Stimulated activated CD8-positive, alpha-beta memory T cell treated with anti-CD3 and anti-CD28 coated beads, Interleukin-15, amount 100 ng/mL, for 4 hours (primary cell): ENCODE results near the gene SYT8.

Source experiments
- DNase-seq, 2 donors: peaks; one replicate each; pipeline ENCODE4 v3.0.0-alpha.2; 2020; ENCODE audit warnings: low read depth in 2 of 2

SYT8 gene

DNA sequence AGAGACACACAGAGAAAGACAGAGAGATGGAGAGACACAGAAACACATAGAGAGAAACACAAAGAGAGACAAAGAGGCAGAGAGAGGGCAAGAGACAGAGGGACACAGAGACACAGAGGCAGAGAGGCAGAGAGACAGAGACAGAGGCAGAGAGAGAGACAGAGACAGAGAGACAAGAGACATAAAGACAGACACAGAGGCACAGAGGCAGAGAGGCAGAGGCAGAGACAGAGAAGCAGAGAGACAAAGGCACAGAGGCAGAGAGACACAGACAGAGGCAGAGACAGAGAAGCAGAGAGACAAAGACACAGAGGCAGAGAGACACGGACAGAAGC, 10.3 kb downstream of the SYT8 start:
- DNase-seq: no peak

DNA sequence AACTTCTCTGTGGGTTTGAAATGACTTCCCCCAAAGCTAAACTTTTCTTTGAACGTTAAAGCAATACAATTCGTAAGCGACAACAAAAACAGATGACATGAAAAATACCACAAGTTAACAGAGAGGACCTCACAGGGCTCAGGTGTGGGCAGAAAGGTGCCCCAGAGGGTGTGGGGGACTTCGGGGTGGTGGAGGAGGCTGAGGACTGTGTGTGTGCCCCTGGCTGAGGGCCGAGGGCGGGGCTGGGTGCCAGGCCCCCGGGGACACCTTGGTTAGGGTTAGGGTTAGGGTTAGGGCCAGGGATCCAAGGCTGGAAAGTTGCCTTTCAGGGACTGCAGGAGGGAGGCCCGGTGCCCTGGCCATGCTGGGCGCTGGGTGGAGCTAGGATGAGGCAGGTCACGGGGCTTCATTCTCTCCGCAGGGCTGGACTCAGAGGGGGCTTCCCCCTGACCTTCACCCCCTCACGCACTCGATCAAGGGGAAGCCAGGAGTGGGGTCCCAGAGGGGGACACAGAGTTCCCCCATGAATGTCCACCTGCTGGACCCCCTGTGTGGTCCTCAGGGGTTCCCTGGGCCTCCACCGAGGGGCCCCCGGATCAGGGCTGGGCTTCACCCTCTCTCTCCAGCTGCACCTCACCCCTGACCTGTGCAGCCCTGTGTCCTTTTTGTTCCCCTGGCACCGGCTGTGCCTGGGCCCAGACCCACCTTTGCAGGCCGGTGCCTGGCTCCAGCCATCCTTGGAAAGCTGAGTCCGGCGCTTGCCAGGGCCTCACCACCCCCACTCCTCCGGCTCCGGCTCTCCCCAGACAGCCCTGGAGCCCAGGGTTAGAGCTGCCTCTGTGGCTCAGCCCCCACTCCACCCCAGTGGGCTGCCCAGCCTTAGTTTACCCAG, 11.0 kb downstream of the SYT8 start:
- DNase-seq: no peak

DNA sequence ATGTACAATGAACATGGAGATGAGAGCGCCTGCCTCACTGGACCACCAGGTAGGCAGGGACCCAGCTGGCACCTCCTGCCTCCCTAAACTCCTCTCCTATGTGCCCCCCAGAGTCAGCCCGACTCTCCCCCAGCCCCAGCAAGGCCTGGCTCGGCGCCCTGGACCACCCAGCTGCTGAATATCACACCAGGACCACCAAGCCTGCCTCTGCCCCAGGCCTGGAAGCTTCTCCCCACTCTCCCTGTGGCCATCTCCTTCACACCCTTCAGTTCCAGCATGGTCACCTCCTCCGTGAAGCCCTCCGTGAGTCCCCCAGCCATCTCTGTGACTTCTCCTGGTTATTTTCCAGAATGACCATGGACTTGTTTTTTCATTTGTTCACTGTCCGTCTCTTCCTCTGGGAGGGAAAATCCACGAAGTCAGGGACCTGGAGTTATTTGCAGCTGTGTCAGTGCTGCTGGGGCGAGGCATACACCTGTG, 11.7 kb downstream of the SYT8 start:
- no peak for DNase-seq

DNA sequence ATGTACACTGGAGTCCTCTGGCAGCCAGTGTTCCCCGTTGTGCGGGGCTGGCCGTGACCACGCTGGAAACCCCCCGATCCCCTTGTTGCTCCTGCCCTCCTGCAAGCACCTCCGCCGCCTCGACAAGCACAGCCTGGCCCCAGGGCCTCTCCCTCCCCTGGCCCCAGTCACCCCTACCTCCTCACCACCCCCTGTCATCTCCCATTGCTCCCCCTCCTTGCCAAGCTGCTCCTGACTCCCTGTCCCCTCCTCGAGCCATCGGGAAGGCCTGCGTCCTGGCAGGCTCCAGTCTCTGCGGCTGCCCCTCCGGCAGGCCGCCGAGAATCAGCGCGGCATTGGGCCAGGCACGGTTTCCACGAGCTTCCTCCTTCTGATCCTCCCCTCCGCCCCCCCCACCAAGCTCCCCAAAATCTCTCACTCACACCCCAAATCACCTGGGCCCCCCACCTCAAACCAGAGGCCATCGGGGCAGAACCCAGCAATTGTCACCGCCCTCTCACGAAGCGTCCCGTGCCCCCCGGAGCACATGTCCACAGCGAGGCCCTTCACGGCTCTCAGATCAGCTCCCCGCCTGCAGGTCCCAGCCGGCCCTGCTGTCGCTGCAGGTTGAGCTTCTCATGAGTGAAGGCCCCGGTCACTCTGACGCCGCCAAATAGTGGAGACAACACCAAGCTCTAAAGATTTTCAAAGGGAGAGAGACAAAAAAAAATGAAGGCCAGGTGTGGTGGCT, 12.4 kb downstream of the SYT8 start:
- no peak for DNase-seq

DNA sequence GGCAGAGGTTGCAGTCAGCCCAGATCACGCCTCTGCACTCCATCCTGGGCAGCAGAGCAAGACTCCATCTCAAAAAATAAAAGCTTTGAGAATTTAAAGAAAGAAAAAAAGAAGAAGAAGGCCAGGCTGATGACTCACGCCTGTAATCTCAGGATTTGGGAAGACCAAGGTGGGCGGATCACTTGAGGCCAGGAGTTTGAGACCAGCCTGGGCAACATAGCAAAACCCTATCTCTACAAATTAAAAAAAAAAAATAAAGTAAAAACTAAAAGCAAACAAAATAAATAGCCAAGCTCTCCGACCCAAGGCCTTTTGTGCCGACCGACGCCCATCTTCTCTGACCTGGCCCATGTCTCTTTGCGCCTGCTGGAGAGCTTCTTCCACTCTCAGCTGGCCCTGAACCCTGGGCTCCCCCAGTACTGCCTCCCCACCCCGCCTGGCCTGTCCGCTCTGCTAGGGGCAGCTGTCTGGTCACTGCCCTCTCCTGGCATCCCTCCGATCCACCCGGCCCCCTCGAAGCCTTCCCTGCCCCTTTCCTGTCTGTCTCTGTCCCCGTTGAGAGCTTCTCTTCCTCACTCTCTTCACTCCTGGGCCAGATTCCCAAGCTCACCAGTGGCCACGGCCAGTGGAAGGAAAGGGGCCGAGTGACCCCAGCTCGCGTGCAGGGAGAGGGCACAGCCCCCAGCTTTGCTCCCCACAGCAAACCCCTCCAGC, 13.3 kb downstream of the SYT8 start:
- DNase-seq: no peak

DNA sequence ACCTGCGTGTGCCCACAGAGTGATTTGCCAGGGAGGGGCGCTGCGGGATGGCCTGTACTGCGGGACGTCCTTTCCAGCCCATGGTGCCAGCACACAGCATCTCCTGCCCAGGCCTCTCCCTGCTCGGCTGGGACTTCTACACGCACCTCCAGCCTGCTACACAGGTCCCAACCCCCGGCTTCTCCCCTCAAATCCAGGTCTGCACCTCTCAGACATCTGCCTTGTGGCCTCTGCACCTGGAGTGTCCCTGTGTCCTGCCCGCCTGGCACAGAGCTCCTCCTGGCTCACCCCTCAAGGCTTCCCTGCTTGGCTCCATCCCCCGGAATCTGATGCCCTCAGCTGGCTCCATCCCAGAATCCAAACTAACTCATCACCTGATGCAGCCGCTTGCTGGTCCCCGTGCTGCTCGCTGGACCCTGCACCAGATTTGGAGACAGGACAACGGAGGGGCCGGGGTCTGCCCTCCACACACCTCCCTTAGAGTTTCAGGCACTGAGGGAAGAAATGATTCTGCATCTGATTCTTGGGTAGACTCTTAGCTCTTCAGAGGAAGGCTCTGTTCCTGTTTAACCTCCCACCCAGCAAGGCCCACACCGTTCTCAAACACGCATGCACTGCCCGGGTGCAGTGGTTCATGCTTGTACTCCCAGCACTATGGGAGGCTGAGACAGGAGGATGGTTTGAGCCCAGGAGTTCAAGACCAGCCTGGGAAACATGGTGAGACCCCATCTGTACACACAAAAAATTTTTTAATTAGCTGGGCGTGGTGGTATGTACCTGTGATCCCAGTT, 14.0 kb downstream of the SYT8 start:
- DNase-seq: no peak

DNA sequence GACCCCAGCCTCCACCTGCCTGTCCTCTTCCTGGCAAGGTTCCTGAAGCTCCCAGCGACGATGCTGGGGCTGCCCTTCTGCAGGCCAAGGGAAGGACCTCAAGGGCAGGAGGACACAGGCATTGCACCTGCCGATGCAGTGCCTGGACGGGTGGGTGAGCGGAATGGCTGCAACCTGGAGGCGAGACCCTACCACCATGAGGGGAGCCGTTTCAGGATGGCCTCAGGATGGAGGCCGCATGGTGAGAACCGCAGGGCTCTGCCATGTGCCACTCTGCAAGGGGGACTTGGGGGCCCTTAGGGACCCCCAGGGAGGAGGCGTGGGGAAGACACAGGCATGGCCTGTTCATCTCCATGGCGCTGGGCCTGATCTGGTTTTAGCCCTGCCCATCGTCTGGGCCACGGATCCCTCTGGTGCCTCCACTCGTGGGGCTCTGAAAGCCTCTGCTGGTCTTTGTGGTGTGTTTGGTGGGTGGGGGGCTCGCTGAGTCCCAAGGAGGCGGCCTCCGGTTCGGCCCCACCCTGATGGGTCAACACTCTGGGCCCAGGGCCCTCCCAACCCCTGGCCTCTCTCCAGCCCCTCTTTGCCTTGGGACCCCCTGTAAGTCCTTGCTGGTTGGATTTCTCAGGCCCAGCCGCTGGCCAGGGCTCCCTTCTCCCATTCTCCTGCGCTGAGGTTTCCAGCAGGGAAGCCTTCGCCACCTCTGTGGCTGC, 16.8 kb downstream of the SYT8 start:
- no peak for DNase-seq

DNA sequence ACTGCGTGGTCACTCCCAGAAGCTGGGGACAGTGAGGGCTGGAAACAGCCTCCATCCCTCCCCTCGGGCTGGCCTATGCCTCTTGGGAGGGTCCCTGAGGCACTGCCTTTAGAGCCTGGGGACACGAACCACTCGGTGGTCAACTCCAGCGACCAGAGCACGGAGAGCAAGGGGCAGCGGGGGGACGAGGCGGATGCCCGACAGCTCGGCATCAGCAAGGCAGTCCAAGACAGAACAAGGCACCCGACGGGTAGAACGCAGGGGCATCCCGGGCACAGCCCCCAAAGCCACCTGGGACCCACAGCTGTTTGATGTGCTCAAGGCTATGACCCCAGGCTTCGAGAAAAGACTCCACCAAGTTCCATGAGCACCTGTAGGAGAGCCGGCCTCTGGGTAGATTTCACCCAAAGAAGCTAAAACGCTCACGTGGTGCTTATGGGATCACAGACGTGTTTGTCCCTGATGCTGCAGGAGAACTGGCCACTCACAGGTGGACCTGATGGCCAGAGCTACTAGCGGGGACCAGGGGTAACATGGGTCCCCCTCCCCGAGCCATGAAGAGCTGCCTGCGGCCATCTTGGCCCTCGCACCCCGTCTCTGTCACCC, 17.6 kb downstream of the SYT8 start:
- DNase-seq: no peak

DNA sequence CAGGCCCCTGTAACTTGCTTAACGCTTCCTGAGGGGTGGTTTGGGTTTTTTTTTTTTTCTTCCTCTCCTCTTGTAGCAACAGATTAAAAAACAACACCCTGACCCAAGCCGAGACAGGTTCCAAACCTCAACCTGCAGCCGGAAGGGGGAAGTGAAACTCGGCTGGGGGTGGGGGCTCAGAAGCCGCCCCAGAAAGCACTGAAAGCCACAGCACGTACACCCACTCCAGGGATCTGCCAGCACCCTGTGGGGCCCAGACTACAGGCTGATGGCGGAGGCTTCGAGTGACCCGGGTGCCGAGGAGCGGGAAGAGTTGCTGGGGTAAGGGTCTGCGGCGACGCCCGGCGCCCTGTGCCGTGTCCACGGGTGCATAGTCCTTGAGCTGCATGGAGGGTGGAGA, 18.1 kb downstream of the SYT8 start, which contains the start of gene LSP1:
Gene LSP1 (plus strand): TSS at position 208 of the 400 bp plus-strand sequence. CDS start 61 bp downstream, at position 269.
- peak; percentile 65 to 66 for DNase-seq

DNA sequence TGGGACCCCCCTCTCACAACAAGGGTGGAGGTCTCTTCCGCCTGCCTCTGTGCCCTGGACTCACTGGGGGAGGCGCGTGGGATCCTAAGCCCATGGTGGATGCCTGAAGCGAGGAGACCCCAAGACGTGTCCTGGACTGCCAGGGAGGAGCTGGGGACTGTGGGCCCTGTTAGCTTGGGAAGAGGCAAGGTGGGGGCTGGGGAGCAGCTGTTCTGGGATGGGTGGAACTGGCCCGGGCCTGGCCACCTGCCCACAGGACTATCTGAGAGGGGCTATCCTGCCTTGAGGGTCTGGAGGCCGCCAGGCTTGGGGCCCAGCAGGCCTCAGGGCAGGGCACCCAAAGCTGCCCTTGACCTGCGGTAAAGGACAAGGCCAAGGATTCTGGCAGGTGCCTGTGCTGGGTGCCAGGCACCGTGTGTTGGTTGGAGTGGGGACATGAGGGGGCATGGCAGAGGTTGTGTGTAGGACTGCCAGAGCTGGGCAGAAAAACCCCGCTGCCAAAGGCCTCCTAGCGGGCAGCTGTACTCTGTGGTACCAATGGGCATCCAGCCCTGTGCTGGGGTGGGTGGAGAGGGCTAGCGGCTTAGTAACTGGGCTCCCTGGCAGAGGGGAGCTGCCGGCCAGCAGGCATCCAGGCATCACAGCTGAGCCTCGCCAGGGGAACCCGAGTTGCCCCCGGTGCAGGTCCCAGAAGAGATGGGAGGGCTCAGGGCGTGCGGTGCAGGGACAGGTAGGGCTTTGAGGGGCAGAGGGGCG, 18.8 kb downstream of the SYT8 start:
- no peak for DNase-seq

DNA sequence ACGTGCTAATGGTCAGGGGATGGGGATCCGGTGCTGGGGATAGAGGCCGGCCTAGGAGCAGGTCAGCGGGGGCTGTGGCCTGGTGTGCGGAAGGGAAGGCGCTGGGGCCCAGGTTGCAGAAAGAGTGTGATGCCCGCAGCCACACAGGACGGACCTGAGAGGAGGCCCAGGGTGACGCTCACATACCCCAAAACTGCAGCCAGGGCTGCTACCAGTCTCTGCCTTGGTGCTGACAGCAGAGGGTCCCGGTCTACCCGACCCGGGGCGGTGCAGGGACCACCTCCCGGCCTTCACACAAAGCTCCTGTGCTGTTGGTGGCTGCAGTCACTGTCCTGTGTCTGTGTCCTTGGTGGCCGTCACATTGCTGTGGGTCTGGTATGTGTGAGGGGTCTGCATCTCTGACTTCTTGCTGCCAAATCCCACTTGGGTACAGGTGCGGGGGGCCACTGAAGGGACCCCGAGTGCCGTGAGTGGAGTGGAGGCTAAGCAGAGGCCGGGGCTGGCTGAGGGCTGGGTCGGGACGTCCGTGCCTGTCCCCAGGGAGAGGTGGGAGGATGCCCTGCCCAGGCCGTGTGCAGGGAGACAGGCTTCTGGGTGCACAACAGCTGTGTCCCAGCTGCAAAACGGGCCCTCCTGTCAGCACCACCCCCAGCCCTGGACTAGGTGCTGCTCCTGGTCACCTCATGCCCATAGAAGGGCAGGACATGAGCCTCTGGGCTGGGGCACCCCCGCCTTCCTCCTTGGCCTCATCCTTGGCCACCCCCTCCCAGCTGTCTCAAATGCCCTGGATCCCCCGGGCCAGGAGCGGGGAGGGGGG, 19.6 kb downstream of the SYT8 start:
- no peak for DNase-seq

DNA sequence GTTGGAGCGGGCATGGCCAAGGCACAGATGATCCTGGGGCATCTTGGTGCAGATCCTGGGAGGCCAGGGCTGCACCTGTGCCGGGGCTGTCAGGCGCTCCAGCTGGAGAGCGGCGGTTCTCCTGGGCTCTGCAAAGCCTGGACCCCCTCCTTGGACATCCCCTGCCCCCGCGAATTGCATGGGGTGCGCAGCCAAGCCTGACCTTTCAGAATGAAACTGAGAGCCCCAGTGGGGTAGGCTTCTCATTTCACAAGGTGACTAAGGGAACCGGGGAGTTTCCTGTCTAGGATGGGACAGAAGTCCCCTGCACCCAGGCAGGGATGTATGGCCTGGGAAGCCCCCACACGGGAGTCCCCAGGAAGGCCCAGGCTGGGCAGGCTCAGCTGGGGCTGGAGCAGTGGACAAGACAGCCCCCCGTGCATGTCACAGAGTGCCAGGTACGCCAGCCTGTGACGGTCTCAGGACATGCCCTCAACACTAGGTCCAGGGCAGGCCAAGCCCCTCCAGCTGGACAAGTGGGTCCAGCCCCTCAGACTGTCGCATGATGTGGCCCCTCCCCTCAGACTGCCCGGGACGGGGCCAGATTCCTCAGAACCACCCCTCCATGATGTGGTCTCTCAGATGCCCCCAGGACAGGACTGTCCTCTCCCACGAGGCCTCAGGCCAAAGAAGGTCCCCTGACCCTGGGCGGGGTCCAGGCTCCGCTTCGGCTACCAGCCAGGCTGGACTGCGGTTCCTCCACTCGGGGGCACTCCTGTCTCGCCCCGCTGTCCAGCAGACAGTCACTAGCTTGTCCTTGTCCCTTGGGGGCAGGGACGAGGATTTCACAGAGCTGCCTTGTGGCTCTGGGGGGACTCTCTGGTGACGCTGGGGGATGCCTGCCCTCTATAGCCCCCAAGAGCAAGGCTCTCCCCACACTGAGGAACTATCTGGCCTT, 20.4 kb downstream of the SYT8 start:
- DNase-seq: no peak

DNA sequence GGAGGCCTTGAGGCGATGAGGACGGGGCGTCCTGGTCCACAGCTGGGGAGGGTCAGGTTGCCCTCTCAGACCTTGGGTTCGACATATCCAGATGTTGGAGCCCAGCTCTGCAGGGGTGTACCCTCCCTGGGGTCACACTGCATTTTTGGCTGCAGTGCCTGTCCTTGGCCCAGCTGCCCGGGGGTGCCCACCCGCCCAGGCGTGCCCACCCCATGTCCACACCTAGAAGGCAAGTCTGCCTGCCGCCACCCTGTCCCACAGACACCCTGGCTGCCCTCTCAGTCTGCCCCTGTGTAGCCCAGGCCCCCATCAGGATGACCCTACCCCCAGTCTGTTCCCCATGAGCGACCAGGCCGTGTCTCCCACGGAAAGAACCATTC, 21.1 kb downstream of the SYT8 start:
- no peak for DNase-seq

DNA sequence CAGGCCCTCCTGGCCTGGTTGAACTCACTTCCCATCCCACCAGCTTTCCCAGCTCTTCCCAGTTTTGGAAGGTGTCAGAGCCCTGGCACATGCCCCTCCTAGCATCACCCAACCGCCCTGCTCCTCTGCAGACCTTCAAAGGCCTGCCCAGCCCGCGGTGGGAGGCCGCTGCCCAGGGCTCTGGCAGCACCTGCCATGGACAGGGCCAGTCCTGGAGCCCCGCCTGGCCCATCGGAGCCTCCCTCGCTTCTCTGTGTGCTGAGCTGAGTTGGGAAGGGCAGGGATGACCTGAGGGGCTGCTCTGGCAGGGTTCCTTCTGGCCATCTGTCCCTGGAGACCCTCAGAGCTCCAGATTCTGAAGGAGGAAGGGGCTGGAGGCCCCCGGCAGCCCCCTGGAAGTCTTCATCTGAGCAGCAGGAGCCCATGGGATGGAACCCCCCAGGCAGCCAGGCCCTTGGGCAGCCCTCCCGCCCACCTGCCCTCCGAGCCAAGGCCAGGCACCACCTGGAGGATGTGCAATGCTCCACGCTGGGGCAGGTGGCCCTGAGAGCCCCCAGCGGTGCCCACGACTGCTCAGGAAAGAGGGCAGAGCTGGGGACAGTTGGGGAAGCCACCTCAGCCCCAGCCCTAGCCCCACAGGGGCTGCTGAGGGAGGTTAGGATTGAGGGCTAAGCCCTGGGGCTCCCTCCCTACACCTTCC, 21.7 kb downstream of the SYT8 start:
- no peak for DNase-seq

DNA sequence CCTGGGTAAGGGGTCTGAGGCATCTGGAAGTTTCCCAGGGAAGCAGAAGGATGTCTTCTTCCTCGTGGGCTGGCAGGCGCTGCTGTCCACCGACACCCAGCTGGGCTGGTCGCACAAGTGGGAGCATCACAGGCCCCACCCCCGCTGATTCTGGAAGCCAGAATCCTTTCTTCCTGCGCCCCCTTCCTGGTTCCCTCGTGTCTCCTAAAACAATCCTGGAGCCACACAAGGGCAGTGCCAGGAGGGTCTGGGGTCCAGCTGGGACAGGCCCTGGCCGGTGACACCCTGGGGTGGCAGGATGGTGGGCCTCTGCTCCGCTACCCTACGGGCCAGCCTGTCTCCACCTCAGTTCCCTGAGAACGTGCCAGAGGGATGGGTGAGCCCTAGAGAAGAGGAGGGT, 22.3 kb downstream of the SYT8 start:
- no peak for DNase-seq

DNA sequence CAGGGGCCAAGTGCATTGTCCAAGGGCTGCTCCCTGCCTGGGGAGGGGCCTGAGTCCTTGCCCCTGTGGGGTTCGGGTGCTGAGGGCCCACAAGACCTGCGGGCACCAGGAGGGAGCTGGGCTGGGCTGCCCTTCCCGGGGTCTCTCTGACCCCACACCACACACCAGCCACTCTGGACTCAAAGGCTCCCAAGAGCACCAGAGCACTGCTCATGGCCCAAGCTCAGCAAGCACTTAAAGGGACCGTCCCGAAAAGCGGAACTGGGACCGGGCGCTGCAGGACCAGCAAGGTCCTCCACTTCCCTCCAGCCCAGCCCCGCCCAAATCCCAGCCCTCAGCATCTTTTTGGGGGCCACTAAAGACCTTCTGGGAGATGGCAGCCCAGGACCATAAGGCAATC, 23.4 kb downstream of the SYT8 start:
- DNase-seq: no peak

DNA sequence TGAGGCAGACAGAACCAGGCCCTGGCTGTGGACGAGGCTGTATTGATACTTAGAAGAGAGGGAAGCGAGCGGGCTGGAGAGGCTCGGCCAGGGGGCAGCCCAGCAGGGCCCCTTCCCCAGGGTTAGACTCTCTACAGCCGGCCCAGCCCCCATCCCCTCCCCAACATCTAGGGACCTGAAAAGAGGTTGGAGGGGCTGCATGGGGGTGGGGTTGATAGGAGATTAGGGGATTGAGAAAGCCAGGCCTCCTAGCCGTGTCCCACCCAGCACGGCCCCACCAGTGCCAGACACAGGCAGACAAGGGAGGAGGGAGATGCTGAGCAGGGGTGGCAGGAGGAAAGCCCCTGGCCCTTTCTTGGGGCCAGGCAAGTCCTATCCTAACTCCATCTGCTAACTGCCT, 23.8 kb downstream of the SYT8 start:
- DNase-seq: no peak
